Hematopoietic multipotent progenitor cell (in vitro differentiated cells): Measurements from ENCODE around the gene RBM24. TPM values are rescaled to one million over a fixed set of nuclear protein-coding genes. Genes with fewer than 3 reads are reported as not detected.

ENCODE experiments used
- DNase-seq, 3 donors: peaks; one replicate each; pipeline ENCODE4 v3.0.0-alpha.2; 2011 to 2015; ENCODE audit warnings: low read depth in 2 of 3, low spot score in 2 of 3
- total RNA-seq: library from RNA; depleted of rRNA; stranded (reverse); fragments of >200 nt; gene quantifications from one replicate; pipeline ENCODE4 v1.2.3, GENCODE V29; 2012

Gene RBM24
- under 0.01 TPM for total RNA-seq

- DNase-seq, result peak in 2 of 3 donors; percentile 58 to 68
Observed at GRCh38 chr6:17281100-17281496, at the start of gene RBM24. Gene RBM24 (plus strand): TSS chr6:17281361. CDS start chr6:17281582, 221 bp downstream.

- no peak for DNase-seq
Observed at GRCh38 chr6:17233531-17233930, 47.6 kb upstream of the RBM24 start.

GRCh38 chr6:17237246-17237645, 43.9 kb upstream of the RBM24 start:
- no peak for DNase-seq

- no peak for DNase-seq
Observed at GRCh38 chr6:17239260-17239659, 41.9 kb upstream of the RBM24 start.

GRCh38 chr6:17240803-17241500, 40.2 kb upstream of the RBM24 start:
- peak in 1 of 3 donors; percentile 0 for DNase-seq

- no peak for DNase-seq
Observed at GRCh38 chr6:17242087-17242486, 39.1 kb upstream of the RBM24 start.

GRCh38 chr6:17250237-17250636, 30.9 kb upstream of the RBM24 start:
- DNase-seq, result no peak

GRCh38 chr6:17251953-17252352, 29.2 kb upstream of the RBM24 start:
- DNase-seq, result no peak

GRCh38 chr6:17258749-17259148, 22.4 kb upstream of the RBM24 start:
- DNase-seq, result no peak

- DNase-seq, result no peak
Observed at GRCh38 chr6:17265570-17265969, 15.6 kb upstream of the RBM24 start.

GRCh38 chr6:17267566-17267965, 13.6 kb upstream of the RBM24 start:
- no peak for DNase-seq

- no peak for DNase-seq
Observed at GRCh38 chr6:17268114-17268513, 13.0 kb upstream of the RBM24 start.

- no peak for DNase-seq
Observed at GRCh38 chr6:17269840-17270239, 11.3 kb upstream of the RBM24 start.

GRCh38 chr6:17271628-17272027, 9.5 kb upstream of the RBM24 start:
- no peak for DNase-seq

- no peak for DNase-seq
Observed at GRCh38 chr6:17276766-17277165, 4.4 kb upstream of the RBM24 start.

- DNase-seq, result no peak
Observed at GRCh38 chr6:17277256-17277655, 3.9 kb upstream of the RBM24 start.

- DNase-seq, result no peak
Observed at GRCh38 chr6:17278289-17279063, 2.7 kb upstream of the RBM24 start.

- no peak for DNase-seq
Observed at GRCh38 chr6:17280138-17280537, 1.0 kb upstream of the RBM24 start.

GRCh38 chr6:17280552-17281090, 540 bp upstream of the RBM24 start:
- DNase-seq, result peak in 2 of 3 donors; percentile 32 to 55

- DNase-seq, result peak in 1 of 3 donors; percentile 30
Observed at GRCh38 chr6:17281497-17282481, 628 bp downstream of the RBM24 start.

- no peak for DNase-seq
Observed at GRCh38 chr6:17283074-17283473, 1.9 kb downstream of the RBM24 start.
